Tibial artery (tissue), 4 donors: Measurements from ENCODE around the gene FUNDC2.
"Not testable (repeated sequence)": the region's sequence is repeated elsewhere in the genome, so short reads cannot be mapped to it uniquely, and the experiment has no call there.

Source experiments
- DNase-seq, 2 donors: peaks; one replicate each; pipeline ENCODE4 v3.0.0-alpha.2; 2019
- H3K27ac ChIP-seq, 2 donors: fragments of 200-600 bp; sonication (generic) in 1 of 2; 1 replicate in 1 of 2; 2 replicates in 1 of 2; pipeline ENCODE4 v1.5.1; 2018 to 2019; ENCODE audit warnings: mild to moderate bottlenecking in 1 of 2
- H3K27me3 ChIP-seq, 2 donors: fragments of 200-600 bp; sonication (generic) in 1 of 2; one replicate each; pipeline versions ENCODE4 v1.5.1 to v1.6.0; 2016 to 2019
- H3K36me3 ChIP-seq, 3 donors: fragments of 200-600 bp; sonication (generic) in 2 of 3; one replicate each; pipeline ENCODE4 v1.5.1; 2016 to 2019; ENCODE audit warnings: mild to moderate bottlenecking in 2 of 3
- H3K4me1 ChIP-seq, 4 donors: fragments of 200-600 bp; sonication (generic) in 2 of 4; 1 replicate in 3 of 4; 2 replicates in 1 of 4; pipeline ENCODE4 v1.5.1; 2016 to 2019
- H3K4me3 ChIP-seq, 2 donors: fragments of 200-600 bp; sonication (generic) in 1 of 2; 1 replicate in 1 of 2; 2 replicates in 1 of 2; pipeline ENCODE4 v1.5.1; 2018 to 2019; ENCODE audit warnings: mild to moderate bottlenecking in 2 of 2
- H3K9me3 ChIP-seq, 3 donors: fragments of 200-600 bp; sonication (generic) in 1 of 3; one replicate each; pipeline ENCODE4 v1.5.1; 2016 to 2019
- CTCF ChIP-seq, 2 experiments: fragments of 200-600 bp in 1 of 2; fragments of 450-650 bp in 1 of 2; IDR thresholded peaks; one replicate each; pipeline ENCODE4 v1.5.1; 2017 to 2019; ENCODE audit warnings: antibody characterized with exemption in 2 of 2, mild to moderate bottlenecking in 1 of 2, moderate library complexity in 1 of 2
- intact Hi-C: fragments of 100-400 bp; cut with DNase I; formaldehyde crosslinking; loops from one replicate; pipeline ENCODE4 v1.15.0; 2023; ENCODE audit warnings: low total_unique reads

The FUNDC2 gene

GRCh38 chrX:155000841-155001240 lies 25.8 kb upstream of the FUNDC2 start:
- intact Hi-C loops = no loop called here

GRCh38 chrX:155001873-155002272 lies 24.8 kb upstream of the FUNDC2 start:
- DNase-seq = no peak
- Histone ChIP-seq H3K4me1 (no peaks in the 10 kb centered on the region), H3K27ac (no peak overlapping the region), H3K27me3 (no peaks in the 10 kb centered on the region), H3K9me3 (no peaks in the 10 kb centered on the region), H3K4me3 (no peak overlapping the region), H3K36me3 (no peaks in the 10 kb centered on the region)
- no peak for TF ChIP-seq CTCF (IDR thresholded peaks at IDR 0.05)
- intact Hi-C loops = no loop called here

More at GRCh38 chrX:155000841-155001240, 25.8 kb upstream of the FUNDC2 start:
- no peaks in the 10 kb centered on the region for H3K27me3 ChIP-seq
- TF ChIP-seq CTCF (IDR thresholded peaks at IDR 0.05) = no peak
- no peak overlapping the region for H3K27ac ChIP-seq
- no peaks in the 10 kb centered on the region for H3K36me3 ChIP-seq
- H3K4me3 ChIP-seq = no peak overlapping the region
- no peaks in the 10 kb centered on the region for H3K9me3 ChIP-seq
- no peak for DNase-seq
- H3K4me1 ChIP-seq = no peaks in the 10 kb centered on the region

GRCh38 chrX:155005190-155005589 lies 21.5 kb upstream of the FUNDC2 start:
- H3K27ac ChIP-seq = no peak overlapping the region

GRCh38 chrX:155006379-155006778 lies 20.3 kb upstream of the FUNDC2 start:
- H3K27me3 ChIP-seq, H3K27ac ChIP-seq, intact Hi-C loops, DNase-seq, H3K4me1 ChIP-seq, H3K9me3 ChIP-seq, H3K36me3 ChIP-seq, H3K4me3 ChIP-seq: not testable (repeated sequence)

More at GRCh38 chrX:155005190-155005589, 21.5 kb upstream of the FUNDC2 start:
- H3K36me3 ChIP-seq = no peaks in the 10 kb centered on the region
- no peak overlapping the region for H3K4me3 ChIP-seq
- H3K4me1 ChIP-seq = no peaks in the 10 kb centered on the region
- H3K27me3 ChIP-seq = no peaks in the 10 kb centered on the region
- intact Hi-C loops = no loop called here
- no peak for TF ChIP-seq CTCF (IDR thresholded peaks at IDR 0.05)
- H3K9me3 ChIP-seq = no peaks in the 10 kb centered on the region
- no peak for DNase-seq

- not testable (repeated sequence) for H3K4me3 ChIP-seq, H3K27ac ChIP-seq, DNase-seq
These were observed 19.6 kb upstream of the FUNDC2 start for GRCh38 chrX:155006913-155007671.

GRCh38 chrX:155008578-155008977 lies 18.1 kb upstream of the FUNDC2 start:
- H3K27ac ChIP-seq, H3K9me3 ChIP-seq, DNase-seq, H3K4me3 ChIP-seq, H3K27me3 ChIP-seq, H3K4me1 ChIP-seq, intact Hi-C loops, H3K36me3 ChIP-seq: not testable (repeated sequence)

More at GRCh38 chrX:155006913-155007671, 19.6 kb upstream of the FUNDC2 start:
- intact Hi-C loops, H3K9me3 ChIP-seq, H3K4me1 ChIP-seq, H3K36me3 ChIP-seq, H3K27me3 ChIP-seq: not testable (repeated sequence)

GRCh38 chrX:155009994-155010472 lies 16.6 kb upstream of the FUNDC2 start:
- Histone ChIP-seq H3K36me3 (no peaks in the 10 kb centered on the region), H3K9me3 (no peaks in the 10 kb centered on the region), H3K27me3 (no peaks in the 10 kb centered on the region), H3K4me1 (no peaks in the 10 kb centered on the region), H3K4me3 (no peak overlapping the region), H3K27ac (peak overlapping the region in 1 of 2 donors; percentile 28)
- no peak for DNase-seq
- intact Hi-C loops = no loop called here
- TF ChIP-seq CTCF (IDR thresholded peaks at IDR 0.05) = no peak
